Mucosa of descending colon (tissue), 3 donors: Measurements from ENCODE around the gene ZNF132. TPM values are rescaled to one million over a fixed set of nuclear protein-coding genes. Genes with fewer than 3 reads are reported as not detected.

Experiments
- ATAC-seq: fragments of 200-7000 bp; cut with Tn5 transposase; one replicate; pipeline ENCODE4 v1.9.1; 2020; ENCODE audit warnings: mild to moderate bottlenecking, moderate library complexity
- DNase-seq, 3 donors: peaks; one replicate each; pipeline ENCODE4 v3.0.0-alpha.2; 2020
- H3K36me3 ChIP-seq: fragments of 200-600 bp; one replicate; pipeline ENCODE4 v1.8.0; 2021; ENCODE audit warnings: low read depth, mild to moderate bottlenecking
- H3K4me1 ChIP-seq: fragments of 200-600 bp; one replicate; pipeline ENCODE4 v1.8.0; 2021; ENCODE audit warnings: low read depth, mild to moderate bottlenecking
- H3K4me3 ChIP-seq: fragments of 200-600 bp; one replicate; pipeline ENCODE4 v1.8.0; 2021; ENCODE audit warnings: mild to moderate bottlenecking
- H3K9me3 ChIP-seq: fragments of 200-600 bp; one replicate; pipeline ENCODE4 v1.8.0; 2021; ENCODE audit warnings: mild to moderate bottlenecking
- CTCF ChIP-seq: fragments of 200-600 bp; IDR thresholded peaks from one replicate; pipeline ENCODE4 v1.8.0; 2022; ENCODE audit warnings: antibody characterized with exemption, mild to moderate bottlenecking
- intact Hi-C, 2 donors: fragments of 100-400 bp; cut with DNase I in 1 of 2; cut with micrococcal nuclease in 1 of 2; formaldehyde crosslinking; loops; one replicate each; pipeline versions ENCODE4 v1.11.0 to v1.11.1; 2022; cut with DNase I, micrococcal nuclease
- total RNA-seq, 3 donors: library from RNA; stranded (reverse); fragmentation: NEBNext Ultra II Directional in 2 of 3; extraction: Animal tissue kit (Norgen Biotek cat#: 25700) in 2 of 3; gene quantifications; one replicate each; pipeline versions ENCODE4 v1.2.1 to v1.2.4, GENCODE V29; 2021 to 2023
- donor health status: DM: no; HTN: no; CAD: no; lungs with moderate emphysema.
- donor health status: DM: no; HTN: no; CAD: no.
- donor health status: DM: no; HTN: yes; CAD: no.

The ZNF132 gene
- total RNA-seq, 3 donors from 2014 or later: 1.5 to 9.8 (median 5.6) TPM

- H3K9me3 ChIP-seq: peaks cover 86% of the 10 kb centered on the region
- DNase-seq: no peak
- H3K4me3 ChIP-seq: no peak overlapping the region
- no peak for TF ChIP-seq CTCF
- peaks cover 9% of the 10 kb centered on the region for H3K36me3 ChIP-seq
- no peaks in the 10 kb centered on the region for H3K4me1 ChIP-seq
- intact Hi-C loops: no loop called here
- no peak for ATAC-seq
These were observed 10.2 kb downstream of the ZNF132 start for GRCh38 chr19:58429745-58430144.

- no peak for DNase-seq
- Histone ChIP-seq H3K36me3 (no peaks in the 10 kb centered on the region), H3K4me1 (no peaks in the 10 kb centered on the region), H3K9me3 (peaks cover 75% of the 10 kb centered on the region), H3K4me3 (no peak overlapping the region)
- TF ChIP-seq CTCF: no peak
- no peak for ATAC-seq
- intact Hi-C loops: no loop called here
These were observed 11.3 kb downstream of the ZNF132 start for GRCh38 chr19:58428617-58429016.

GRCh38 chr19:58417071-58417470, 22.9 kb downstream of the ZNF132 start:
- intact Hi-C loops: no loop called here
- no peak for TF ChIP-seq CTCF
- no peak for DNase-seq
- H3K9me3 ChIP-seq: no peaks in the 10 kb centered on the region
- H3K4me1 ChIP-seq: no peaks in the 10 kb centered on the region
- peaks cover 8% of the 10 kb centered on the region for H3K36me3 ChIP-seq
- ATAC-seq: no peak
- no peak overlapping the region for H3K4me3 ChIP-seq

- Histone ChIP-seq H3K36me3 (peaks cover 8% of the 10 kb centered on the region), H3K4me1 (no peaks in the 10 kb centered on the region), H3K9me3 (no peaks in the 10 kb centered on the region), H3K4me3 (no peak overlapping the region)
- TF ChIP-seq CTCF: no peak
- intact Hi-C loops: no loop called here
- DNase-seq: no peak
- ATAC-seq: no peak
These were observed 23.3 kb downstream of the ZNF132 start for GRCh38 chr19:58416604-58417003.

- peak; percentile 37 for ATAC-seq
- intact Hi-C loops: no loop called here
- no peak for DNase-seq
These were observed 30.8 kb downstream of the ZNF132 start for GRCh38 chr19:58409010-58409790.

More at GRCh38 chr19:58409010-58409790, 30.8 kb downstream of the ZNF132 start:
- no peak for TF ChIP-seq CTCF
- peaks cover 15% of the 10 kb centered on the region for H3K4me1 ChIP-seq
- H3K9me3 ChIP-seq: no peaks in the 10 kb centered on the region
- peak overlapping the region; percentile 59 for H3K4me3 ChIP-seq
- H3K36me3 ChIP-seq: no peaks in the 10 kb centered on the region
